HEK293 (cell line): ENCODE data around the gene CEP89.

Source experiments
- CTCF ChIA-PET: fragments of 350-600 bp; formaldehyde crosslinking; extraction: SDS; loops from one replicate; lab custom pipeline; 2021; ENCODE audit warnings: antibody characterized with exemption; lab: Yijun Ruan, JAX
- POLR2A ChIA-PET: fragments of 300-600 bp; formaldehyde crosslinking; extraction: SDS; loops from one replicate; lab custom pipeline; 2020; ENCODE audit warnings: antibody characterized with exemption, inconsistent platforms; lab: Yijun Ruan, JAX
- H3K27ac ChIP-seq: fragments of 200-500 bp; sonication (Bioruptor generic); 2 replicates; pipeline ENCODE4 v1.5.1; 2014; ENCODE audit warnings: low read depth, low read length, control low read depth, inconsistent platforms; ENCODE audit errors: extremely low read depth
- H3K36me3 ChIP-seq, 2 experiments: fragments of 200-500 bp in 1 of 2; sonication (Bioruptor generic) in 1 of 2; 1 replicate in 1 of 2; 2 replicates in 1 of 2; pipeline ENCODE4 v1.5.1; 2014 to 2017; ENCODE audit warnings: inconsistent platforms in 2 of 2, low read length in 2 of 2; ENCODE audit not compliant: control insufficient read depth in 2 of 2, insufficient read depth in 1 of 2
- H3K4me1 ChIP-seq: fragments of 200-500 bp; sonication (Bioruptor generic); 2 replicates; pipeline ENCODE4 v1.5.1; 2014; ENCODE audit warnings: mild to moderate bottlenecking, low read length, inconsistent platforms; ENCODE audit not compliant: control insufficient read depth, insufficient read depth
- H3K4me3 ChIP-seq: 2 replicates; pipeline ENCODE4 v1.5.1; 2011; ENCODE audit warnings: low read depth, mild to moderate bottlenecking, control low read depth, low read length, moderate library complexity
- H3K9me3 ChIP-seq: fragments of 200-500 bp; sonication (Bioruptor generic); 2 replicates; pipeline ENCODE4 v1.5.1; 2014; ENCODE audit warnings: low read depth, low read length, inconsistent platforms; ENCODE audit not compliant: control insufficient read depth, insufficient read depth
- GLI2 ChIP-seq: fragments of 450-650 bp; formaldehyde crosslinking; IDR thresholded peaks from 2 replicates; pipeline ENCODE4; 2017; ENCODE audit warnings: missing biosample characterization, missing genetic modification characterization, low read depth, borderline replicate concordance
- KLF7 ChIP-seq: fragments of 450-650 bp; formaldehyde crosslinking; IDR thresholded peaks from 2 replicates; pipeline ENCODE4 v1.5.1; 2016; ENCODE audit warnings: missing biosample characterization, missing genetic modification characterization, borderline replicate concordance
- MYNN ChIP-seq: fragments of 450-650 bp; formaldehyde crosslinking; IDR thresholded peaks from 2 replicates; pipeline ENCODE4 v1.5.1; 2016; ENCODE audit warnings: missing biosample characterization, missing genetic modification characterization, borderline replicate concordance
- REPIN1 ChIP-seq: fragments of 450-650 bp; formaldehyde crosslinking; IDR thresholded peaks from 2 replicates; pipeline ENCODE4 v1.5.1; 2017; ENCODE audit warnings: missing biosample characterization, missing genetic modification characterization, low read depth
- TRIM28 ChIP-seq: IDR thresholded peaks from 2 replicates; pipeline ENCODE4 v1.6.1; 2011; ENCODE audit warnings: low read length, control low read depth, borderline replicate concordance
- YY1 ChIP-seq: fragments of 450-650 bp; formaldehyde crosslinking; IDR thresholded peaks from 2 replicates; pipeline ENCODE4 v1.5.1; 2018; ENCODE audit warnings: missing biosample characterization, missing genetic modification characterization
- ZBTB8A ChIP-seq: fragments of 450-650 bp; formaldehyde crosslinking; IDR thresholded peaks from 2 replicates; pipeline ENCODE4 v1.5.1; 2016; ENCODE audit warnings: missing biosample characterization, missing genetic modification characterization
- ZFHX2 ChIP-seq: fragments of 450-650 bp; formaldehyde crosslinking; conservative IDR thresholded peaks from 2 replicates; pipeline ENCODE4 v1.5.1; 2016; ENCODE audit warnings: missing biosample characterization, missing genetic modification characterization
- ZFP3 ChIP-seq: fragments of 450-650 bp; formaldehyde crosslinking; IDR thresholded peaks from 2 replicates; pipeline ENCODE4 v1.5.1; 2016; ENCODE audit warnings: low read depth, missing biosample characterization, missing genetic modification characterization
- ZNF155 ChIP-seq: fragments of 450-650 bp; formaldehyde crosslinking; IDR thresholded peaks from 2 replicates; pipeline ENCODE4 v1.5.1; 2016; ENCODE audit warnings: missing biosample characterization, missing genetic modification characterization
- ZNF350 ChIP-seq: fragments of 450-650 bp; formaldehyde crosslinking; IDR thresholded peaks from 2 replicates; pipeline ENCODE4 v1.5.0; 2017; ENCODE audit warnings: missing biosample characterization, mild to moderate bottlenecking, missing genetic modification characterization
- ZNF366 ChIP-seq: fragments of 450-650 bp; formaldehyde crosslinking; conservative IDR thresholded peaks from 2 replicates; pipeline ENCODE4 v1.5.1; 2016; ENCODE audit warnings: missing biosample characterization, missing genetic modification characterization
- ZNF548 ChIP-seq: fragments of 450-650 bp; formaldehyde crosslinking; IDR thresholded peaks from 2 replicates; pipeline ENCODE4 v1.5.1; 2016; ENCODE audit warnings: missing biosample characterization, missing genetic modification characterization
- ZNF560 ChIP-seq: fragments of 450-650 bp; formaldehyde crosslinking; IDR thresholded peaks from 2 replicates; pipeline ENCODE4 v1.5.1; 2017; ENCODE audit warnings: missing biosample characterization, missing genetic modification characterization, borderline replicate concordance
- ZNF596 ChIP-seq: fragments of 450-650 bp; IDR thresholded peaks from 2 replicates; pipeline ENCODE4 v1.5.0; 2018; ENCODE audit warnings: missing biosample characterization, mild to moderate bottlenecking, missing genetic modification characterization, moderate library complexity
- ZNF658 ChIP-seq: fragments of 450-650 bp; formaldehyde crosslinking; IDR thresholded peaks from 2 replicates; pipeline ENCODE4; 2016; ENCODE audit warnings: missing biosample characterization, missing genetic modification characterization
- ZNF707 ChIP-seq: fragments of 450-650 bp; formaldehyde crosslinking; IDR thresholded peaks from 2 replicates; pipeline ENCODE4 v1.5.1; 2016; ENCODE audit warnings: missing biosample characterization, missing genetic modification characterization
- ZSCAN30 ChIP-seq: fragments of 450-650 bp; IDR thresholded peaks from 2 replicates; pipeline ENCODE4 v1.5.1; 2018; ENCODE audit warnings: missing biosample characterization, mild to moderate bottlenecking, missing genetic modification characterization, moderate library complexity
- ZXDB ChIP-seq: fragments of 450-650 bp; formaldehyde crosslinking; IDR thresholded peaks from 2 replicates; pipeline ENCODE4 v1.5.1; 2016; ENCODE audit warnings: missing biosample characterization, missing genetic modification characterization
- TF ChIP-seq, protein P1 (sequence below): fragments of 450-650 bp; formaldehyde crosslinking; IDR thresholded peaks from 2 replicates; pipeline ENCODE4 v1.5.1; 2016; ENCODE audit warnings: missing biosample characterization, missing genetic modification characterization
- TF ChIP-seq, protein P2 (sequence below): fragments of 450-650 bp; formaldehyde crosslinking; IDR thresholded peaks from 2 replicates; pipeline ENCODE4 v1.5.1; 2016; ENCODE audit warnings: missing biosample characterization, missing genetic modification characterization
- TF ChIP-seq, protein P3 (sequence below): fragments of 450-650 bp; formaldehyde crosslinking; IDR thresholded peaks from 2 replicates; pipeline ENCODE4 v1.5.1; 2017; ENCODE audit warnings: missing biosample characterization, mild to moderate bottlenecking, missing genetic modification characterization, moderate library complexity
- TF ChIP-seq, protein P4 (sequence below): IDR thresholded peaks from 2 replicates; pipeline ENCODE4 v1.6.1; 2011; ENCODE audit warnings: mild to moderate bottlenecking, low read depth, low read length, borderline replicate concordance
- TF ChIP-seq, protein P5 (sequence below): fragments of 450-650 bp; formaldehyde crosslinking; IDR thresholded peaks from 2 replicates; pipeline ENCODE4 v1.5.1; 2016; ENCODE audit warnings: missing biosample characterization, missing genetic modification characterization
- TF ChIP-seq, protein P6 (sequence below): fragments of 450-650 bp; formaldehyde crosslinking; IDR thresholded peaks from 2 replicates; pipeline ENCODE4 v1.5.1; 2017; ENCODE audit warnings: missing biosample characterization, missing genetic modification characterization
- TF ChIP-seq, protein P7 (sequence below): fragments of 450-650 bp; formaldehyde crosslinking; IDR thresholded peaks from 2 replicates; pipeline ENCODE4 v1.5.1; 2017; ENCODE audit warnings: missing biosample characterization, missing genetic modification characterization

Gene CEP89

DNA sequence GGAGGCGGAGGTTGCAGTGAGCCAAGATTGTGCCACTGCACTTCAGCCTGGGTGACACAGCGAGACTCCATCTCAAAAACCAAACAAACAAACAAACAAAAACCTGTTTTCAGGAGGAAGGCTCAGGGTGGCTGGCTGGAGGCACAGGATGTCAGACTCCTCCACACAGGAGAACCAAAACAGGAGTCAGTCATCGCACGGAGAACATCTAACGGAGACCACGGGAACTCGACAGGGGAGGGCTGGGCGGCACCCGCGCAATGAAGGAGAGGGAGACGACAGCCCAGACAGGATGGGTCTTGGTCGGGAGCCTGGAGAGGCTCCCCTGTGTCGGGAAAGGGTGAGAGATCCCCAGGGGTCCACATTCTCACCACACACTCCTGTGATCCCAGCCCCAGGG, 81.4 kb downstream of the CEP89 start (continued):
- TF ChIP-seq, protein P1, sequence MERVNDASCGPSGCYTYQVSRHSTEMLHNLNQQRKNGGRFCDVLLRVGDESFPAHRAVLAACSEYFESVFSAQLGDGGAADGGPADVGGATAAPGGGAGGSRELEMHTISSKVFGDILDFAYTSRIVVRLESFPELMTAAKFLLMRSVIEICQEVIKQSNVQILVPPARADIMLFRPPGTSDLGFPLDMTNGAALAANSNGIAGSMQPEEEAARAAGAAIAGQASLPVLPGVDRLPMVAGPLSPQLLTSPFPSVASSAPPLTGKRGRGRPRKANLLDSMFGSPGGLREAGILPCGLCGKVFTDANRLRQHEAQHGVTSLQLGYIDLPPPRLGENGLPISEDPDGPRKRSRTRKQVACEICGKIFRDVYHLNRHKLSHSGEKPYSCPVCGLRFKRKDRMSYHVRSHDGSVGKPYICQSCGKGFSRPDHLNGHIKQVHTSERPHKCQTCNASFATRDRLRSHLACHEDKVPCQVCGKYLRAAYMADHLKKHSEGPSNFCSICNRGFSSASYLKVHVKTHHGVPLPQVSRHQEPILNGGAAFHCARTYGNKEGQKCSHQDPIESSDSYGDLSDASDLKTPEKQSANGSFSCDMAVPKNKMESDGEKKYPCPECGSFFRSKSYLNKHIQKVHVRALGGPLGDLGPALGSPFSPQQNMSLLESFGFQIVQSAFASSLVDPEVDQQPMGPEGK: no peak
- no peak for TF ChIP-seq ZFHX2 (tag by site-specific recombination)
- TF ChIP-seq, protein P2, sequence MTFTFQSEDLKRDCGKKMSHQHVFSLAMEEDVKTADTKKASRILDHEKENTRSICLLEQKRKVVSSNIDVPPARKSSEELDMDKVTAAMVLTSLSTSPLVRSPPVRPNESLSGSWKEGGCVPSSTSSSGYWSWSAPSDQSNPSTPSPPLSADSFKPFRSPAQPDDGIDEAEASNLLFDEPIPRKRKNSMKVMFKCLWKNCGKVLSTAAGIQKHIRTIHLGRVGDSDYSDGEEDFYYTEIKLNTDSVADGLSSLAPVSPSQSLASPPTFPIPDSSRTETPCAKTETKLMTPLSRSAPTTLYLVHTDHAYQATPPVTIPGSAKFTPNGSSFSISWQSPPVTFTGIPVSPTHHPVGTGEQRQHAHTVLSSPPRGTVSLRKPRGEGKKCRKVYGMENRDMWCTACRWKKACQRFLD: no peak
- TF ChIP-seq GLI2 (tag by site-specific recombination): no peak
- TF ChIP-seq ZNF596: no peak
- TF ChIP-seq TRIM28: no peak
- TF ChIP-seq ZNF658: no peak
- no peak for TF ChIP-seq ZNF560 (tag by site-specific recombination)
- TF ChIP-seq MYNN: no peak
- no peak for TF ChIP-seq ZNF155 (tag by site-specific recombination)
- TF ChIP-seq, protein P3, sequence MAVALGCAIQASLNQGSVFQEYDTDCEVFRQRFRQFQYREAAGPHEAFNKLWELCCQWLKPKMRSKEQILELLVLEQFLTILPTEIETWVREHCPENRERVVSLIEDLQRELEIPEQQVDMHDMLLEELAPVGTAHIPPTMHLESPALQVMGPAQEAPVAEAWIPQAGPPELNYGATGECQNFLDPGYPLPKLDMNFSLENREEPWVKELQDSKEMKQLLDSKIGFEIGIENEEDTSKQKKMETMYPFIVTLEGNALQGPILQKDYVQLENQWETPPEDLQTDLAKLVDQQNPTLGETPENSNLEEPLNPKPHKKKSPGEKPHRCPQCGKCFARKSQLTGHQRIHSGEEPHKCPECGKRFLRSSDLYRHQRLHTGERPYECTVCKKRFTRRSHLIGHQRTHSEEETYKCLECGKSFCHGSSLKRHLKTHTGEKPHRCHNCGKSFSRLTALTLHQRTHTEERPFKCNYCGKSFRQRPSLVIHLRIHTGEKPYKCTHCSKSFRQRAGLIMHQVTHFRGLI (tag by site-specific recombination): no peak
- TF ChIP-seq ZXDB (tag by site-specific recombination): no peak

DNA sequence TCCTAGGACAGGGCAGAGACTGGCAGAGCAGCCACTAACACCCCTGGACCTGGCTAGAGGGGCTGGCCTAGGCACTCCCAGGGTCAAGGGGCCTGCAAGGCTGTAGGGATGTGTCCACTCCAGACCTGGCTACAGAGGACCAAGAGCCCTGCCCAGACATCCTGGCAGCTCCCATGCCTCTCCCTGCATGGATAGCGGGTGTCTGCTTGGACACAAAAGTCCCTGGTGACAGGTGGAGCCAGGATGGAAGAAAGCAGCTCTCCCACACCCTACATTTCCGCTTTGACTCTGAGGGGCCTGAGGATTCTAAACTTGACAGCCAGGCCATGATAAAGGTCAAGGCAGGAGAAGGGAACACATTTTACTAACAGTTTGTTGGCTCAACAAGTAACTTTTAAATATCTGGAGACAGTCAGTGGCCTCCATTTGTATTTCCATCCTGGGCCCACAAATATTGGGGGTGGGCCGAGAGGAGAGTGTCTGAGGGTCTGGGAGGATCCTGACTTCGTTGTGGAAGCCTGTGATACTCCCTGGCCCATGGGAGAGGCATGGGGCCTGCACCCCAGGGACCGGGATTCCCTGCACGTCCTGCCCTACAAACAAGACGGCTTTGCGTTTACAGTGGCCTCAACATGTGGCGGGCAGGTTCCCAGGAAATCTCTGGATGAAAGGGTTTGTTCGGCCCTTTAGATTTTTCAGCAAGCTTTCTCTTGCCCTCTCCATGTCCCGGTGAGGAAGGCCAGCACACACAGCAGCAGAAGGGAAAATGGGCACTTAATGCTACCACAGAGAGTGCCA, 82.4 kb downstream of the CEP89 start:
- Histone ChIP-seq H3K36me3 (peaks cover 4 to 27% of the 10 kb centered on the region in 2 experiments), H3K27ac (no peak overlapping the region), H3K4me1 (peaks cover 9% of the 10 kb centered on the region; the same call in 1 of the 2 replicates), H3K9me3 (peaks cover 4% of the 10 kb centered on the region; the same call in 1 of the 2 replicates), H3K4me3 (no peak overlapping the region)
- ChIA-PET POLR2A (no interaction called here), CTCF (interaction anchor here (0.6 kb wide), 1 partner anchor 212 kb away, joined by 3 read pairs; no protein-coding TSS in a partner anchor)
- TF ChIP-seq, protein P4, sequence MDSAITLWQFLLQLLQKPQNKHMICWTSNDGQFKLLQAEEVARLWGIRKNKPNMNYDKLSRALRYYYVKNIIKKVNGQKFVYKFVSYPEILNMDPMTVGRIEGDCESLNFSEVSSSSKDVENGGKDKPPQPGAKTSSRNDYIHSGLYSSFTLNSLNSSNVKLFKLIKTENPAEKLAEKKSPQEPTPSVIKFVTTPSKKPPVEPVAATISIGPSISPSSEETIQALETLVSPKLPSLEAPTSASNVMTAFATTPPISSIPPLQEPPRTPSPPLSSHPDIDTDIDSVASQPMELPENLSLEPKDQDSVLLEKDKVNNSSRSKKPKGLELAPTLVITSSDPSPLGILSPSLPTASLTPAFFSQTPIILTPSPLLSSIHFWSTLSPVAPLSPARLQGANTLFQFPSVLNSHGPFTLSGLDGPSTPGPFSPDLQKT: no peak
- no peak for TF ChIP-seq ZNF548 (tag by site-specific recombination)
- TF ChIP-seq, protein P5, sequence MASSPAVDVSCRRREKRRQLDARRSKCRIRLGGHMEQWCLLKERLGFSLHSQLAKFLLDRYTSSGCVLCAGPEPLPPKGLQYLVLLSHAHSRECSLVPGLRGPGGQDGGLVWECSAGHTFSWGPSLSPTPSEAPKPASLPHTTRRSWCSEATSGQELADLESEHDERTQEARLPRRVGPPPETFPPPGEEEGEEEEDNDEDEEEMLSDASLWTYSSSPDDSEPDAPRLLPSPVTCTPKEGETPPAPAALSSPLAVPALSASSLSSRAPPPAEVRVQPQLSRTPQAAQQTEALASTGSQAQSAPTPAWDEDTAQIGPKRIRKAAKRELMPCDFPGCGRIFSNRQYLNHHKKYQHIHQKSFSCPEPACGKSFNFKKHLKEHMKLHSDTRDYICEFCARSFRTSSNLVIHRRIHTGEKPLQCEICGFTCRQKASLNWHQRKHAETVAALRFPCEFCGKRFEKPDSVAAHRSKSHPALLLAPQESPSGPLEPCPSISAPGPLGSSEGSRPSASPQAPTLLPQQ (tag by site-specific recombination): no peak
- TF ChIP-seq, protein P2: no peak
- TF ChIP-seq REPIN1: no peak
- no peak for TF ChIP-seq KLF7
- no peak for TF ChIP-seq ZNF350 (tag by site-specific recombination)
- no peak for TF ChIP-seq ZSCAN30
- TF ChIP-seq, protein P6, sequence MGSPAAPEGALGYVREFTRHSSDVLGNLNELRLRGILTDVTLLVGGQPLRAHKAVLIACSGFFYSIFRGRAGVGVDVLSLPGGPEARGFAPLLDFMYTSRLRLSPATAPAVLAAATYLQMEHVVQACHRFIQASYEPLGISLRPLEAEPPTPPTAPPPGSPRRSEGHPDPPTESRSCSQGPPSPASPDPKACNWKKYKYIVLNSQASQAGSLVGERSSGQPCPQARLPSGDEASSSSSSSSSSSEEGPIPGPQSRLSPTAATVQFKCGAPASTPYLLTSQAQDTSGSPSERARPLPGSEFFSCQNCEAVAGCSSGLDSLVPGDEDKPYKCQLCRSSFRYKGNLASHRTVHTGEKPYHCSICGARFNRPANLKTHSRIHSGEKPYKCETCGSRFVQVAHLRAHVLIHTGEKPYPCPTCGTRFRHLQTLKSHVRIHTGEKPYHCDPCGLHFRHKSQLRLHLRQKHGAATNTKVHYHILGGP: no peak
- no peak for TF ChIP-seq ZNF366 (tag by site-specific recombination)
- TF ChIP-seq ZFP3 (tag by site-specific recombination): no peak
- TF ChIP-seq, protein P7, sequence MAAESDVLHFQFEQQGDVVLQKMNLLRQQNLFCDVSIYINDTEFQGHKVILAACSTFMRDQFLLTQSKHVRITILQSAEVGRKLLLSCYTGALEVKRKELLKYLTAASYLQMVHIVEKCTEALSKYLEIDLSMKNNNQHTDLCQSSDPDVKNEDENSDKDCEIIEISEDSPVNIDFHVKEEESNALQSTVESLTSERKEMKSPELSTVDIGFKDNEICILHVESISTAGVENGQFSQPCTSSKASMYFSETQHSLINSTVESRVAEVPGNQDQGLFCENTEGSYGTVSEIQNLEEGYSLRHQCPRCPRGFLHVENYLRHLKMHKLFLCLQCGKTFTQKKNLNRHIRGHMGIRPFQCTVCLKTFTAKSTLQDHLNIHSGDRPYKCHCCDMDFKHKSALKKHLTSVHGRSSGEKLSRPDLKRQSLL (tag by site-specific recombination): no peak
- TF ChIP-seq ZBTB8A (tag by site-specific recombination): no peak
- no peak for TF ChIP-seq ZNF707
- TF ChIP-seq YY1: no peak
